Measurements from ENCODE around the gene ABCA10.
"Not testable (repeated sequence)": the region's sequence is repeated elsewhere in the genome, so short reads cannot be mapped to it uniquely, and the experiment has no call there.

The ABCA10 gene

GRCh38 chr17:69228576-69228975 is at the start of gene ABCA10:
Gene ABCA10, minus strand, starts transcription at chr17:69228824. Its CDS starts 3,466 bp downstream, at chr17:69225358.
- Mint-ChIP-seq H3K4me1 (ENCODE audit: low read depth) (peaks cover 7% of the 10 kb centered on the region), H3K36me3 (ENCODE audit: low read depth) (peaks cover 59% of the 10 kb centered on the region), H3K27me3 (no peaks in the 10 kb centered on the region), H3K27ac (peak within 1 kb of the TSS; percentile 93), H3K9me3 (peaks cover 51% of the 10 kb centered on the region), H3K4me3 (no peak within 1 kb of the TSS)
- intact Hi-C loops (cut with micrococcal nuclease) = loop anchor here (10.0 kb wide), 1 partner anchor 54 kb away; no protein-coding TSS in a partner anchor

GRCh38 chr17:69276279-69276678 is 47.7 kb upstream of the ABCA10 start:
- intact Hi-C loops (cut with micrococcal nuclease); H3K4me3 Mint-ChIP-seq; H3K9me3 Mint-ChIP-seq; H3K36me3 Mint-ChIP-seq (ENCODE audit: low read depth); H3K27me3 Mint-ChIP-seq; H3K27ac Mint-ChIP-seq; H3K4me1 Mint-ChIP-seq (ENCODE audit: low read depth): not testable (repeated sequence)

- H3K27me3 Mint-ChIP-seq = no peaks in the 10 kb centered on the region
- intact Hi-C loops (cut with micrococcal nuclease) = no loop called here
- peaks cover 6% of the 10 kb centered on the region for H3K36me3 Mint-ChIP-seq (ENCODE audit: low read depth)
- H3K4me3 Mint-ChIP-seq = no peak overlapping the region
- H3K27ac Mint-ChIP-seq = no peak overlapping the region
- H3K9me3 Mint-ChIP-seq = no peaks in the 10 kb centered on the region
- no peaks in the 10 kb centered on the region for H3K4me1 Mint-ChIP-seq (ENCODE audit: low read depth)
These were observed 47.1 kb upstream of the ABCA10 start for GRCh38 chr17:69275751-69276150.

GRCh38 chr17:69271023-69271422 is 42.4 kb upstream of the ABCA10 start:
- no peak overlapping the region for H3K27ac Mint-ChIP-seq
- no peaks in the 10 kb centered on the region for H3K9me3 Mint-ChIP-seq
- H3K36me3 Mint-ChIP-seq (ENCODE audit: low read depth) = peaks cover 6% of the 10 kb centered on the region
- no peaks in the 10 kb centered on the region for H3K27me3 Mint-ChIP-seq
- intact Hi-C loops (cut with micrococcal nuclease) = no loop called here
- peaks cover 16% of the 10 kb centered on the region for H3K4me1 Mint-ChIP-seq (ENCODE audit: low read depth)
- H3K4me3 Mint-ChIP-seq = no peak overlapping the region

- intact Hi-C loops (cut with micrococcal nuclease) = no loop called here
- H3K27ac Mint-ChIP-seq = no peak overlapping the region
- peaks cover 16% of the 10 kb centered on the region for H3K4me1 Mint-ChIP-seq (ENCODE audit: low read depth)
- no peaks in the 10 kb centered on the region for H3K27me3 Mint-ChIP-seq
- H3K9me3 Mint-ChIP-seq = no peaks in the 10 kb centered on the region
- H3K36me3 Mint-ChIP-seq (ENCODE audit: low read depth) = peaks cover 6% of the 10 kb centered on the region
- H3K4me3 Mint-ChIP-seq = no peak overlapping the region
These were observed 40.7 kb upstream of the ABCA10 start for GRCh38 chr17:69269131-69269998.

- Mint-ChIP-seq H3K9me3 (no peaks in the 10 kb centered on the region), H3K4me1 (ENCODE audit: low read depth) (peaks cover 16% of the 10 kb centered on the region), H3K27me3 (no peaks in the 10 kb centered on the region), H3K27ac (no peak overlapping the region), H3K36me3 (ENCODE audit: low read depth) (peaks cover 4% of the 10 kb centered on the region), H3K4me3 (no peak overlapping the region)
- intact Hi-C loops (cut with micrococcal nuclease) = no loop called here
These were observed 40.0 kb upstream of the ABCA10 start for GRCh38 chr17:69268543-69269014.

GRCh38 chr17:69267219-69267618 is 38.6 kb upstream of the ABCA10 start:
- intact Hi-C loops (cut with micrococcal nuclease) = no loop called here
- Mint-ChIP-seq H3K4me3 (no peak overlapping the region), H3K27me3 (no peaks in the 10 kb centered on the region), H3K9me3 (no peaks in the 10 kb centered on the region), H3K27ac (no peak overlapping the region), H3K36me3 (ENCODE audit: low read depth) (peaks cover 6% of the 10 kb centered on the region), H3K4me1 (ENCODE audit: low read depth) (peaks cover 16% of the 10 kb centered on the region)

GRCh38 chr17:69265873-69266272 is 37.2 kb upstream of the ABCA10 start:
- H3K4me1 Mint-ChIP-seq (ENCODE audit: low read depth) = peaks cover 16% of the 10 kb centered on the region
- H3K9me3 Mint-ChIP-seq = no peaks in the 10 kb centered on the region
- H3K4me3 Mint-ChIP-seq = no peak overlapping the region
- H3K27me3 Mint-ChIP-seq = no peaks in the 10 kb centered on the region
- H3K27ac Mint-ChIP-seq = no peak overlapping the region
- H3K36me3 Mint-ChIP-seq (ENCODE audit: low read depth) = peaks cover 6% of the 10 kb centered on the region
- intact Hi-C loops (cut with micrococcal nuclease) = no loop called here

GRCh38 chr17:69254187-69254586 is 25.6 kb upstream of the ABCA10 start:
- no peak overlapping the region for H3K27ac Mint-ChIP-seq

GRCh38 chr17:69250641-69251040 is 22.0 kb upstream of the ABCA10 start:
- Mint-ChIP-seq H3K27ac (no peak overlapping the region), H3K36me3 (ENCODE audit: low read depth) (peaks cover 12% of the 10 kb centered on the region), H3K4me3 (no peak overlapping the region), H3K27me3 (no peaks in the 10 kb centered on the region), H3K9me3 (no peaks in the 10 kb centered on the region), H3K4me1 (ENCODE audit: low read depth) (no peaks in the 10 kb centered on the region)
- intact Hi-C loops (cut with micrococcal nuclease) = no loop called here

More at GRCh38 chr17:69254187-69254586, 25.6 kb upstream of the ABCA10 start:
- Mint-ChIP-seq H3K4me3 (no peak overlapping the region), H3K4me1 (ENCODE audit: low read depth) (no peaks in the 10 kb centered on the region), H3K27me3 (no peaks in the 10 kb centered on the region), H3K9me3 (no peaks in the 10 kb centered on the region), H3K36me3 (ENCODE audit: low read depth) (peaks cover 12% of the 10 kb centered on the region)
- intact Hi-C loops (cut with micrococcal nuclease) = no loop called here

GRCh38 chr17:69246726-69247375 is 18.2 kb upstream of the ABCA10 start:
- intact Hi-C loops (cut with micrococcal nuclease) = loop anchor here (5.0 kb wide), 1 partner anchor 715 kb away; no protein-coding TSS in a partner anchor

GRCh38 chr17:69246202-69246601 is 17.6 kb upstream of the ABCA10 start:
- no peaks in the 10 kb centered on the region for H3K9me3 Mint-ChIP-seq
- H3K27me3 Mint-ChIP-seq = no peaks in the 10 kb centered on the region
- no peak overlapping the region for H3K4me3 Mint-ChIP-seq

More at GRCh38 chr17:69246726-69247375, 18.2 kb upstream of the ABCA10 start:
- Mint-ChIP-seq H3K4me3 (no peak overlapping the region), H3K9me3 (no peaks in the 10 kb centered on the region), H3K4me1 (ENCODE audit: low read depth) (no peaks in the 10 kb centered on the region), H3K36me3 (ENCODE audit: low read depth) (peaks cover 4% of the 10 kb centered on the region), H3K27me3 (no peaks in the 10 kb centered on the region), H3K27ac (no peak overlapping the region)

GRCh38 chr17:69245617-69246016 is 17.0 kb upstream of the ABCA10 start:
- Mint-ChIP-seq H3K4me1 (ENCODE audit: low read depth) (peaks cover 9% of the 10 kb centered on the region), H3K4me3 (no peak overlapping the region), H3K27me3 (no peaks in the 10 kb centered on the region), H3K27ac (no peak overlapping the region), H3K9me3 (no peaks in the 10 kb centered on the region), H3K36me3 (ENCODE audit: low read depth) (no peaks in the 10 kb centered on the region)
- intact Hi-C loops (cut with micrococcal nuclease) = loop anchor here (5.0 kb wide), 1 partner anchor 713 kb away; no protein-coding TSS in a partner anchor

More at GRCh38 chr17:69246202-69246601, 17.6 kb upstream of the ABCA10 start:
- no peaks in the 10 kb centered on the region for H3K36me3 Mint-ChIP-seq (ENCODE audit: low read depth)
- no peak overlapping the region for H3K27ac Mint-ChIP-seq
- peaks cover 3% of the 10 kb centered on the region for H3K4me1 Mint-ChIP-seq (ENCODE audit: low read depth)
- intact Hi-C loops (cut with micrococcal nuclease) = loop anchor here (5.0 kb wide), 1 partner anchor 714 kb away; no protein-coding TSS in a partner anchor

Measured in dendritic cell treated with granulocyte-macrophage colony-stimulating factor and Interleukin-4, amounts not matched to agents 40 ng/mL and 50 ng/mL, for 4 days (primary cell).